Astrocyte (in vitro differentiated cells and primary cell): ENCODE measurements around the gene GDPD5. TPM values are rescaled to one million over a fixed set of nuclear protein-coding genes. Genes with fewer than 3 reads are reported as not detected.
A peak's percentile ranks its signal among the peaks of the same experiment; 100 is the strongest.

Experiments used
- DNase-seq: peaks from one replicate; pipeline ENCODE4 v3.0.0-alpha.2; 2010; ENCODE audit warnings: low read depth
- FAIRE-seq: peaks from 2 replicates; lab custom pipeline; 2011; peaks lifted over from hg19 to GRCh38; lab: Jason Lieb, UNC
- H2AFZ ChIP-seq: 2 replicates; pipeline ENCODE4 v1.6.0; 2012; ENCODE audit warnings: low read depth, low read length, inconsistent platforms
- H3K27ac ChIP-seq: 2 replicates; pipeline ENCODE4 v1.5.1; 2011; ENCODE audit warnings: low read depth, low read length, inconsistent platforms
- H3K27me3 ChIP-seq: 2 replicates; pipeline ENCODE4 v1.6.0; 2011; ENCODE audit warnings: low read length, inconsistent platforms; ENCODE audit not compliant: insufficient read depth
- H3K36me3 ChIP-seq: 2 replicates; pipeline ENCODE4 v1.5.1; 2011; ENCODE audit warnings: low read length, inconsistent platforms; ENCODE audit not compliant: insufficient read depth
- H3K4me1 ChIP-seq: 2 replicates; pipeline ENCODE4 v1.5.1; 2011; ENCODE audit warnings: low read length, inconsistent platforms; ENCODE audit not compliant: insufficient read depth
- H3K4me2 ChIP-seq: 2 replicates; pipeline ENCODE4 v1.6.0; 2012; ENCODE audit warnings: low read length, inconsistent platforms
- H3K4me3 ChIP-seq: 2 replicates; pipeline ENCODE4 v1.5.1; 2011; ENCODE audit warnings: low read depth, mild to moderate bottlenecking, low read length, inconsistent platforms; ENCODE audit not compliant: insufficient read depth
- H3K79me2 ChIP-seq: 2 replicates; pipeline ENCODE4 v1.6.0; 2012; ENCODE audit warnings: mild to moderate bottlenecking, low read length, inconsistent platforms; ENCODE audit not compliant: insufficient read depth
- H3K9ac ChIP-seq: 2 replicates; pipeline ENCODE4 v1.6.0; 2012; ENCODE audit warnings: mild to moderate bottlenecking, low read length, inconsistent platforms
- H3K9me3 ChIP-seq: 2 replicates; pipeline ENCODE4 v1.5.1; 2012; ENCODE audit warnings: low read depth, mild to moderate bottlenecking, low read length, inconsistent platforms; ENCODE audit not compliant: insufficient read depth
- H4K20me1 ChIP-seq: 2 replicates; pipeline ENCODE4 v1.6.0; 2012; ENCODE audit warnings: low read length, inconsistent platforms; ENCODE audit not compliant: insufficient read depth
- H3K27ac Mint-ChIP-seq: one replicate; pipeline ENCODE4 v1.8.0; 2021; ENCODE audit warnings: mild to moderate bottlenecking, mixed read lengths; ENCODE audit not compliant: unreplicated experiment
- H3K27me3 Mint-ChIP-seq: one replicate; pipeline ENCODE4 v1.8.0; 2021; ENCODE audit warnings: low read depth, mixed read lengths; ENCODE audit not compliant: unreplicated experiment
- H3K36me3 Mint-ChIP-seq: one replicate; pipeline ENCODE4 v1.8.0; 2021; ENCODE audit warnings: low read depth, mixed read lengths; ENCODE audit not compliant: unreplicated experiment
- H3K4me1 Mint-ChIP-seq: one replicate; pipeline ENCODE4 v1.8.0; 2021; ENCODE audit warnings: low read depth, mixed read lengths; ENCODE audit not compliant: unreplicated experiment
- H3K4me3 Mint-ChIP-seq: one replicate; pipeline ENCODE4 v1.8.0; 2021; ENCODE audit warnings: mild to moderate bottlenecking, moderate library complexity, mixed read lengths; ENCODE audit not compliant: unreplicated experiment
- H3K9me3 Mint-ChIP-seq: one replicate; pipeline ENCODE4 v1.8.0; 2021; ENCODE audit warnings: mild to moderate bottlenecking, mixed read lengths; ENCODE audit not compliant: unreplicated experiment
- CTCF ChIP-seq: IDR thresholded peaks from 2 replicates; pipeline ENCODE4 v1.5.1; 2011; ENCODE audit warnings: low read depth, mild to moderate bottlenecking, inconsistent platforms, low read length, moderate library complexity; ENCODE audit not compliant: insufficient read depth
- EZH2 ChIP-seq: IDR thresholded peaks from 2 replicates; pipeline ENCODE4 v1.6.1; 2012; ENCODE audit warnings: mild to moderate bottlenecking, low read length, inconsistent platforms; ENCODE audit not compliant: insufficient read depth
- total RNA-seq: library from RNA; stranded (reverse); gene quantifications from 2 replicates; pipeline ENCODE4 v1.2.1, GENCODE V29; 2021

Gene GDPD5
- total RNA-seq, 1 donor from 2014 or later: 9.4 TPM

GRCh38 chr11:75423721-75424120, 102.0 kb downstream of the GDPD5 start:
- Mint-ChIP-seq H3K36me3 (peaks cover 8% of the 10 kb centered on the region), H3K27me3 (peaks cover 8% of the 10 kb centered on the region), H3K4me3 (no peak overlapping the region), H3K27ac (peak overlapping the region; percentile 34), H3K9me3 (peaks cover 2% of the 10 kb centered on the region), H3K4me1 (peaks cover 13% of the 10 kb centered on the region)
- no peak overlapping the region for H3K4me2 ChIP-seq
- no peak for DNase-seq
- H4K20me1 ChIP-seq: no peaks in the 10 kb centered on the region
- H3K27ac ChIP-seq: no peak overlapping the region
- no peak overlapping the region for H3K4me3 ChIP-seq
- no peaks in the 10 kb centered on the region for H3K9me3 ChIP-seq
- TF ChIP-seq CTCF (no peak), EZH2 (no peak)
- H3K9ac ChIP-seq: no peak overlapping the region
- no peaks in the 10 kb centered on the region for H3K27me3 ChIP-seq
- no peak overlapping the region for H2AFZ ChIP-seq
- peaks cover 5% of the 10 kb centered on the region for H3K79me2 ChIP-seq
- H3K36me3 ChIP-seq: no peaks in the 10 kb centered on the region
- H3K4me1 ChIP-seq: peaks cover 7% of the 10 kb centered on the region
- no peak for FAIRE-seq

- FAIRE-seq: no peak
Measured at GRCh38 chr11:75422248-75423231, 103.2 kb downstream of the GDPD5 start.

More at GRCh38 chr11:75422248-75423231, 103.2 kb downstream of the GDPD5 start:
- Mint-ChIP-seq H3K27me3 (peaks cover 2% of the 10 kb centered on the region), H3K36me3 (peaks cover 7% of the 10 kb centered on the region), H3K4me1 (peaks cover 15% of the 10 kb centered on the region), H3K9me3 (no peaks in the 10 kb centered on the region), H3K27ac (no peak overlapping the region), H3K4me3 (no peak overlapping the region)
- H3K4me1 ChIP-seq: peaks cover 16% of the 10 kb centered on the region
- H4K20me1 ChIP-seq: no peaks in the 10 kb centered on the region
- no peak overlapping the region for H3K4me3 ChIP-seq
- H3K4me2 ChIP-seq: no peak overlapping the region
- H3K9me3 ChIP-seq: no peaks in the 10 kb centered on the region
- no peak for DNase-seq
- no peaks in the 10 kb centered on the region for H3K36me3 ChIP-seq
- TF ChIP-seq CTCF: no peak
- no peak for TF ChIP-seq EZH2
- no peak overlapping the region for H3K27ac ChIP-seq
- no peak overlapping the region for H3K9ac ChIP-seq
- no peaks in the 10 kb centered on the region for H3K27me3 ChIP-seq
- peaks cover 5% of the 10 kb centered on the region for H3K79me2 ChIP-seq
- H2AFZ ChIP-seq: no peak overlapping the region
